ENCODE results near the gene FAM83C.

FAM83C gene

GRCh38 chr20:35291654-35292503 is at the start of gene FAM83C:
FAM83C (minus strand) TSS chr20:35292425; CDS start chr20:35292304, 121 bp downstream.
- no peak for DNase-seq (ENCODE audit: low read depth in 2 of 2, low spot score in 1 of 2)

DNA sequence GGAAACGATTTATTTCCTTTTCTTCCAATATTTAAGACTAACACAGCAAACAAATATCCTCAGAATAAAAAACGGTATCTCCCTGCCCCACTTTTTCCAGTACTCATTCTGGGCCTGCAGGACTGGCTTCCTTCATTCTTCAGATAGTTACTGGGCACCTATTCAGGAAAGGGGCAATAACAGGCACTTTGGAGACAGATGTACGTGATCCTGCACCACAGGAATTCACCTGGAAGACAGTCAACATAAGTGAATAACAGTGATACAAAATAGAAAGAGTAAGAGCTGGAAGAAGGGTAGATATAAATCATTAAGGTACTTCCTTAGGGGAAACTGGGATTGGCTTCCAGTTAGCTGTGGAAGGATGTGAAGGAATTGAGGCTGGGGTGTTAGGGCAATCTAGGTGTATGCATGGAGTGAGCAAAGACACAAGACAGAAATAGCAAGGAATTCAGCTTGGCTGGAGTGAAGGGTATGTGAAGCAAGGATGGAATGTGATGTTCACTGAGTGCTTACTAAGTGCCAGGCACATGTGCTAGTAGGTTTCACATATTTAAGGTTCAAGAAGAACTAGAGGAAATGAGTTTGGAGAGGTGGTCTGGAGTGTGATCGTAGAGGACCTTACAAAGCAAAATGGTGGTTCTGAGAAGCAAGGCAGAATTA is 49.3 kb upstream of the FAM83C start:
- no peak for DNase-seq (ENCODE audit: low read depth in 2 of 2, low spot score in 1 of 2)

- DNase-seq (ENCODE audit: low read depth in 2 of 2, low spot score in 1 of 2) = no peak
These were observed 48.2 kb upstream of the FAM83C start for GRCh38 chr20:35340436-35340835.

- DNase-seq (ENCODE audit: low read depth in 2 of 2, low spot score in 1 of 2) = no peak
These were observed 47.4 kb upstream of the FAM83C start for GRCh38 chr20:35339636-35340035.

DNA sequence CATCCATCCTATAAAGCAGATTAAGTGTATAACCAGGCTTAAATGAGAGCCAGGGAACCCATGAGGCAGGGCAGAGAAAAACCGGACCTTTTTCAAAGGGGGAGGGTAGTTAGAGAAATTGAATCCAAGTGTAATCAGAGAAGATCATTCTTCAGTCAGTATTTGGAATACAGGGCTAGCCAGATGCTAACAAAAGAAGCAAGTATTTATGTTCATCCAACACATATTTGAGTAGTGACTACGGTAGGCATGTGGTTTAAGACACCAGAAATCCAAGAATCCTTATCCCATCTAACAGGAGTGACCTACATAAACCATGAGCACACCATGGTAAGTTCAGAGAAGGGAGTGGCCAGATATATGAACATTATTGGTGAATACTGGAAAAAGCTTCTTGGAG is 46.8 kb upstream of the FAM83C start:
- no peak for DNase-seq (ENCODE audit: low read depth in 2 of 2, low spot score in 1 of 2)

- DNase-seq (ENCODE audit: low read depth in 2 of 2, low spot score in 1 of 2) = no peak
These were observed 42.3 kb upstream of the FAM83C start for GRCh38 chr20:35334311-35335101.

DNA sequence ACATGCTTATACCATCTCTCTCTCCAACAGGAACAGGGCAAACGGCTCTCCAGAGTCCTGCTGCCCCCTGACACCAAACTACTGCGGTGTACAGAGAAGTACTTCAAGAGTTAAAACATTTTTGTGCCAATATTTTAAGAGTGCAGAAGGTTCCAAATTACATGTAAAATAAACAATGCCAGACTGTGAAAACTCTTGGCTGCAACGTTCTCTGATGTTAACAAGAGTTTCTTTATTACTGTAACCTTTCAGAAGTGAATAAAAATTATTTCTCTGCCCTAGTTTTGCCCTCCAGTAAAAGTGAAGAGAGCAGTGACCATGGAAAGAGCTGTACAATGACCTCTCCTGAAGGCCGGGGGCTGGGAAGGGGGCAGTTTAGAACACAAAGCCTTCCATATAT is 41.4 kb upstream of the FAM83C start:
- DNase-seq (ENCODE audit: low read depth in 2 of 2, low spot score in 1 of 2) = no peak

GRCh38 chr20:35332540-35333200 is 40.4 kb upstream of the FAM83C start:
- no peak for DNase-seq (ENCODE audit: low read depth in 2 of 2, low spot score in 1 of 2)

GRCh38 chr20:35329435-35330139 is 37.4 kb upstream of the FAM83C start:
- no peak for DNase-seq (ENCODE audit: low read depth in 2 of 2, low spot score in 1 of 2)

DNA sequence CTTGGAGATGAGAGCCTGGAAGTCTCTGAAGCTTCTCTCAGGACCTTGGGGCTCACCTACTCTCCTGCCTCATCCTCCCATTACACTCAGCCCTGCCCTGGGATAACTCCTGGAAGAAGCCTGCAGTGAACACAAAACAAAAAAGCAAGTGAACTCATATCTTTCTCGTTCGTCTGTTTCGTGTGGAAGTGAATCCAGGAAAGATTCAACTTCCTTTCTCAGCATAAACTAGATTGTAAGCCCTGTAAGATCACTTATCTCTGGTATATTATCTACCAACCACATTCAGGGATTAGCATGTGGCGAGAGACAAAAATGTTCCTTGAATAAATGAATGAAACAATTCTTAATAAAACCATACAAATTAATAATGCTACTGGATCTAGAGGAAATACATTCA is 36.5 kb upstream of the FAM83C start:
- DNase-seq (ENCODE audit: low read depth in 2 of 2, low spot score in 1 of 2) = no peak

DNA sequence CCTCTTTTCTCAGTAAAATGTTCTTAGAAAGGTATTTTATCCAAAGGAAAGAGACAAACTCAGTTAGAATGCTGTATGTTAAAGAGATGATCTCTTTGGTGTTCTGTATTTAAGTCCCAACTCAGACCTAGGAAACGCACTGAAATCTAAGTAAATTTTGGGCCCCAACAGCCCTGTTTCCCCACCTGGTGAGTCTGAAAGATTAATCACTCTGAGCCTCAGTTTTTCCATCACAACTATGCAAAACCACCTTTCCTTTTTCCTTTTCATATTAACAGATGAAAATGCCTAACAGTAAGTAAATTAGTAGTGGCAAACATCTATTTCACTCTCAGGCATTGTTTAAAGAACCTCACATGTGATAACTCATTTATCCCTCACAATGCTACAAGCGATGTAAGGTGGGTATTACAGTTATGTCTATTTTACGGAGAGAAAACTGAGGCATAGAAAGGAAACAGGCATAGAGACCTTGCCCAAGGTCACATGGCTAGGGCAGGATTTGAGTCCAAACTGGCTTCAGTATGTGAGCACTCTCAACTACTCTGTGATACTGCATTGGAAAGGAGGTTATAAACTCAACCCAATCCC is 36.0 kb upstream of the FAM83C start:
- no peak for DNase-seq (ENCODE audit: low read depth in 2 of 2, low spot score in 1 of 2)

- DNase-seq (ENCODE audit: low read depth in 2 of 2, low spot score in 1 of 2) = no peak
These were observed 35.1 kb upstream of the FAM83C start for GRCh38 chr20:35327074-35327976.

GRCh38 chr20:35326740-35327073 is 34.5 kb upstream of the FAM83C start:
- DNase-seq (ENCODE audit: low read depth in 2 of 2, low spot score in 1 of 2) = no peak

- DNase-seq (ENCODE audit: low read depth in 2 of 2, low spot score in 1 of 2) = no peak
These were observed 34.0 kb upstream of the FAM83C start for GRCh38 chr20:35326021-35326739.

DNA sequence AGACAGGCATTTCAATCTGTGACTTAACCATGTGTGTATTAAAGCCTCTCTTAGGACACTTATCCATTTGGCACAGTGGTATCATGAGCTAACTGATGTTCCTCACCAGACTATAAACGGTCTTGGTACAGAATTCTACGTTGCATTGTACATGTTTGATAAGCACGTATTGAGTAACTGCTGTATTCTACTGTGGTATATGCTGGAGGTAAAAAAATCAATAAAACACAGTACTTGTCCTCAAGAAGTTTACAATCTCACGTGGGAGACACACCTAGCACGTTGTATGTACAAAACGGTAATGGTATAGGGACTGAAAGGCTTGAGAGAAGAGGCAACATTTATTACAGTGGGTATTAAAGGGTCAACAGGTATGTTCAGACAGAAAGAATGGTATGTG is 33.2 kb upstream of the FAM83C start:
- no peak for DNase-seq (ENCODE audit: low read depth in 2 of 2, low spot score in 1 of 2)

DNA sequence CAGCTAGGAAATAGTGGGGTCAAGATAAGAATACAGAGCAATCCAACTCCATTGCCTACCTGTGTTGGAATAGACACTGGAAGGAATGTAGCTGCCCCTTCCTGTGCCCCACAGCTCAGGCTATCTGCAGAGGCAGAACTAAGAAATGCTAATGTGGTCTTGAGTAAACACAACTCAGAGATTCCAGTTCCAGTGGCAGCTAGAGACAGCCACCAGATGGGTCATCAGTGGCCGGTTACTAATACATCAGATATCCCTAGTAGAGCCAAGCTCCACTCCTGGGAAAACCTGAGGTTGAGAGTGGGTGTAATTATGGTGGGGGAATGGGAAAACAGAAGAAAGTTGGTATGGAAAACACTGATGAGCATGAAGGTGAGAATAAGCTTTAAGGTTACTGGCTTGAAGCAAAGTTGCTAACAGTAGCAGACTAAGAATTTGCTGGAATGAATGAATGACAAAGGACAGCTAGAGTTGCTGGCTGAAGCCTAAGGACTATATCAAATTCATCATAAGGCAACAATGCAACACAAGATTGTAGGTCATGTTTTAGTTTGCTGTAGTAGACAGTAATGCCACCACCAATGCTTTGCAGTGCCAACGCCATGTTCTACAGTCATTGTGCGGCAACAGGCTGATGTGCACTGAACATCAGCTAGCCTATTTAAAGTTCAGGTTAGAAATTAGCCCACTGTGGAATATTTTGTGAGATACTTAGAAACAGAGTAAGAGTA is 28.3 kb upstream of the FAM83C start:
- DNase-seq (ENCODE audit: low read depth in 2 of 2, low spot score in 1 of 2) = no peak

- DNase-seq (ENCODE audit: low read depth in 2 of 2, low spot score in 1 of 2) = no peak
These were observed 27.6 kb upstream of the FAM83C start for GRCh38 chr20:35319871-35320197.

DNA sequence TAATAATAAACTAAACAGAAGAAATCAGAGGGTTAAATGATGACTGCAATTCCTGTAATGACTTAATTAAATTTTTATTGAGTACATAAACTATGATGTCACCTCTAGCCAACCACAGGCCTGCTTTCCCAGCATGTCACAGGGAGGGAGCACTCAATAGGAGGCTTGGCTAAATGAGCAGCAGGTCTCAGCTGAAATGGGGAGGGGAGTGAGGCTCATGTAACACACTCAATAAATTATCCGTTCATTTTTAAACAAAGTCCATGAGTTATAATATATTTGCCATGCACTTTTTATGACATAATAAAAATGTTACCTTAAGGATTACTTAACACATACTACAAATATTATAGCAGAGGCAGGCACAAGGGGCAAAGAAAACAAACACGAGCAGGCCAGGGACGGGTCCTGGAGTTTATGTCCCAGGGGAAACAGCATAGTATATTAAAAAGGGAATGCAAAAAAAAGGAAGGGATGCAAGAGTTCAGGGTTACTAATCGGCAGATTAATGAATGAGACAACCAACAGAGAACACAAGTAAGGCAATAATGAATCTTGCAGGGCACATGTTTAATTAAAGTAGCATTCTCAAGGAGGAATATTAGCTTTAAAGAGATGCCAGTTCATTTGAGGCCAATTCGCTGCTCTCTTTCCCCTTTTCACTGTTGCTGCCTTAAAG is 27.1 kb upstream of the FAM83C start:
- DNase-seq (ENCODE audit: low read depth in 2 of 2, low spot score in 1 of 2) = no peak
